C4-2B (cell line): Measurements from ENCODE around the gene ALAD.

Experiments used
- ZFX ChIP-seq: fragments of 450-650 bp; IDR thresholded peaks from 2 replicates; pipeline ENCODE4 v1.6.1; 2017
- TF ChIP-seq, protein P1 (sequence below): fragments of 450-650 bp; conservative IDR thresholded peaks from 2 replicates; pipeline ENCODE4 v1.5.1; 2017; ENCODE audit warnings: mild to moderate bottlenecking

DNA sequence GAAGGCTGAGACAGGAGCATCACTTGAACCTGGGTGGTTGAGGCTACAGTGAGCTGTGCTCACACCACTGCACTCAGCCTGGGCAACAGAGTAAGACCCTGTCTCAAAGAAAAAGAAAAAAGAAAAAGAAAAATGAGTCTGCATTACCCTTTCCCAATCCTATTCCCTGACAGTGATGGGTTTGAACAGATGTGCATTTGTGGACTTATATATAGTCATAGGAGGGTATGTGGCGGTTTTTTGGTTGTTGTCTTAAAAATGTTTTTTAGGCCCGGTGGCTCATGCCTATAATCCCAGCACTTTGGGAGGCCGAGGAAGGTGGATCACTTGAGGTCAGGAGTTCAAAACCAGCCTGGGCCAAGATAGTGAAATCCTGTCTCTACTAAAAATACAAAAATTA lies 37.7 kb downstream of the ALAD start:
- TF ChIP-seq, protein P1, sequence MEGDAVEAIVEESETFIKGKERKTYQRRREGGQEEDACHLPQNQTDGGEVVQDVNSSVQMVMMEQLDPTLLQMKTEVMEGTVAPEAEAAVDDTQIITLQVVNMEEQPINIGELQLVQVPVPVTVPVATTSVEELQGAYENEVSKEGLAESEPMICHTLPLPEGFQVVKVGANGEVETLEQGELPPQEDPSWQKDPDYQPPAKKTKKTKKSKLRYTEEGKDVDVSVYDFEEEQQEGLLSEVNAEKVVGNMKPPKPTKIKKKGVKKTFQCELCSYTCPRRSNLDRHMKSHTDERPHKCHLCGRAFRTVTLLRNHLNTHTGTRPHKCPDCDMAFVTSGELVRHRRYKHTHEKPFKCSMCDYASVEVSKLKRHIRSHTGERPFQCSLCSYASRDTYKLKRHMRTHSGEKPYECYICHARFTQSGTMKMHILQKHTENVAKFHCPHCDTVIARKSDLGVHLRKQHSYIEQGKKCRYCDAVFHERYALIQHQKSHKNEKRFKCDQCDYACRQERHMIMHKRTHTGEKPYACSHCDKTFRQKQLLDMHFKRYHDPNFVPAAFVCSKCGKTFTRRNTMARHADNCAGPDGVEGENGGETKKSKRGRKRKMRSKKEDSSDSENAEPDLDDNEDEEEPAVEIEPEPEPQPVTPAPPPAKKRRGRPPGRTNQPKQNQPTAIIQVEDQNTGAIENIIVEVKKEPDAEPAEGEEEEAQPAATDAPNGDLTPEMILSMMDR, result no peak
- no peak for TF ChIP-seq ZFX
